Breast epithelium (tissue), 3 donors: Measurements from ENCODE around the gene SLC22A13.

Experiments used
- CTCF ChIP-seq, 3 donors: fragments of 450-650 bp; IDR thresholded peaks; one replicate each; pipeline ENCODE4 v1.5.1; 2016 to 2017; ENCODE audit warnings: antibody characterized with exemption in 3 of 3, mild to moderate bottlenecking in 3 of 3, moderate library complexity in 3 of 3
- POLR2A ChIP-seq: fragments of 450-650 bp; IDR thresholded peaks from one replicate; pipeline ENCODE4 v1.6.1; 2016; ENCODE audit warnings: antibody characterized with exemption, mild to moderate bottlenecking, moderate library complexity

- TF ChIP-seq CTCF (IDR thresholded peaks at IDR 0.05): no peak
- TF ChIP-seq POLR2A: no peak
Observed at GRCh38 chr3:38265604-38266307, at the start of gene SLC22A13.
